GM18499 (cell line): ENCODE data around the gene FANCI.

Experiments
- ATAC-seq: cut with Tn5 transposase; IDR thresholded peaks from one replicate; pipeline ENCODE4 v1.9.1; 2021; ENCODE audit warnings: moderate number of reproducible peaks; ENCODE audit not compliant: insufficient read depth, unreplicated experiment

FANCI gene

DNA sequence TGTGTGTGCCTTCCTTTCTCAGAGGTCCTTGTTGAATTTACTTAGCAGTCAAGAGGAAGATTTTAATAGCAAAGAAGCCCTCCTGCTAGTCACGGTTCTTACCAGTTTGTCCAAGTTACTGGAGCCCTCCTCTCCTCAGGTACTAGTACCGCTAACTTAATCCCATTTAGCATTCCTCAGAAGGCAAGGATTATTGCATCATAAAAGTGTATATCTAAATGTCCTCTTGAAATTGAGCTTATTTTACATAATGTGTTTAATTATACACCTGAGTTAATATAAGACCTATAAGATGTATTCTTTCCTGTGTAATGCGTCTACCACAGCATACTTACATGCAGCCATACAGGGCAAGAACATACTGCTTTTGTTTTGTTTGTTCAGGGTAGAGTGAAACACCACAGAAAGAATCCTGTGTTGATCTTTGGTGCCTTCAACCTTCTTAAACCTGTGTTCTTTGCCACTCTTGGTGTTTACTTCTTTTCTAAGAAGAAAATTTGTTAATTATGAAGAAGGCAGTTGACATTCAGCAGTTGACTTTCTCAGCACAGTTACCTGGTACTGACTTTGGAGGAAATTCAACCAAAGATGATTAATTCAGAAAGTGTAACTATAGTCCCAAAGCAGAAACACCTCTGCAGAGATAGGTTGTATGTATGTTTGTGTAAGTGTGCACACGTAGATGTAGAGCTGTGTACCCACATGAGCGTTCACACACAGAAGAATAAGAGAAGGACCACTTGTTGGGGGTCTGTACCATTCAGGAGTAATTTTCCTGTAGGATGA is 57.7 kb downstream of the FANCI start:
- no peak for ATAC-seq

- ATAC-seq: no peak
Observed at GRCh38 chr15:89303986-89304385, 60.2 kb downstream of the FANCI start.

- ATAC-seq: no peak
Observed at GRCh38 chr15:89305395-89305794, 61.6 kb downstream of the FANCI start.

DNA sequence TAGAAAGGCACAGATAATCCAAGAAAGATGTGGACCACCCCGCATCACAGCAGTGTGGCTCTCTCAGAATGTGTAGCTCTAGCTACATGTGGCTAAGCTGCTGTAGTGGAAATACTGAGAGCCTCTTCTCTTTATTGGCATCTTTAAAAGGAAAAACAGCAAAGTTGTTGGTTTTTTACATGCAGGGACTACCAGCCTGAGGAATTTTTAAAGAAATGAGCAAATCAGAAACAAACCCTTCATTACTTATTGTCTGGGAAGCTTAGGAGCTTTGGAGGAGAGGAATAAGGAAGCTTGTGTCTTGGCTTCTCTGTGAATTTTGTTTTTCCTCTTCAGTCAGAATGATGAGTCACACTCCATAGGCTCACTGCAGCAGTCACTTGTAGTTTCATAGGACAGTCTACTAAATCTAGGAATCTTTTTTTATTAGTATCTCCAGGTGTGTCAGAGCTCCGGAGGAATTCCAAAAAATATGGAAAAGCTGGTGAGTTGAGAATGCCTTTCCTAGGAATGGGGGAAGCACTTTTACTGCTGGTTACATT is 63.3 kb downstream of the FANCI start:
- ATAC-seq: no peak

GRCh38 chr15:89307791-89308190 is 64.0 kb downstream of the FANCI start:
- ATAC-seq: no peak

GRCh38 chr15:89308236-89308635 is 64.5 kb downstream of the FANCI start:
- no peak for ATAC-seq

GRCh38 chr15:89309993-89310392 is 66.2 kb downstream of the FANCI start:
- no peak for ATAC-seq

- ATAC-seq: no peak
Observed at GRCh38 chr15:89315375-89315929, 71.7 kb downstream of the FANCI start.

- no peak for ATAC-seq
Observed at GRCh38 chr15:89316504-89316903, 72.7 kb downstream of the FANCI start.

GRCh38 chr15:89317186-89317720 is 73.5 kb downstream of the FANCI start:
- ATAC-seq: no peak

DNA sequence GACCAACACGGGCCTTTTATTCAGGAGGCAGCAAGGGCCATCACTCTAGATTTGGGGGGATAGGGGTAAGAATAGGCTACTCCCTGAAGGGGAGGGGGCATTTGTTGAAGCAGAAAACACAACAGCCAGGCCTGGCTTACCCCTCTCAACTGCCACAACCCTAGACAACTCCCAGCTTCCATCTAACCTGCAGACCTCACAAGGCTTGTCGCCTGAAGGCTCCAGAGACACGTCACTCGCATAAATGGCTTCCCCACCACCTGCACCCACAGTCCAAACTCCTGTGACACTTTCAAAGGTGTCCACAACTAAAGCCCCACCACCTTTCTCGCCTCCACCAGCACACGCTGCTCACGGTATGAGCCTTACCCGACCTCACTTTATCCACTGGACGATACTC is 75.9 kb downstream of the FANCI start:
- no peak for ATAC-seq

DNA sequence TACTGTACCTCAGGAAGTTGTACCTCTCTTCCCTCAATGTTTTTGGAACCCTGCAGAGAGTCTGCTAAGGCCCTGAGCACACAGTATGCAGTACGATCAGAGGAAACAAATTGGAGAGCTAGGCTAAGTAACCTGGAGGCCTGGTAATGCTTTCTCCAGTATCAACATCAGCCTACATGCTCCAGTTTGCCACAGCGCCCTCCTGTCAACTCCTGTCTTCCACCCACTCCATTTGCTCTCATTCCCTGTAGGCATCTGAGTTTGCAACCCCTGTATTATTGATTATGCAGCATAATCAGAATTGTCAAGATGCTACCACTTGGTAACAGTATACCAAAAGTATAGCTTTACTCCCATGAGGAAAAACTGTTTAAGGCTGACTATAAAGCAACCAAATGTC is 76.4 kb downstream of the FANCI start:
- no peak for ATAC-seq

DNA sequence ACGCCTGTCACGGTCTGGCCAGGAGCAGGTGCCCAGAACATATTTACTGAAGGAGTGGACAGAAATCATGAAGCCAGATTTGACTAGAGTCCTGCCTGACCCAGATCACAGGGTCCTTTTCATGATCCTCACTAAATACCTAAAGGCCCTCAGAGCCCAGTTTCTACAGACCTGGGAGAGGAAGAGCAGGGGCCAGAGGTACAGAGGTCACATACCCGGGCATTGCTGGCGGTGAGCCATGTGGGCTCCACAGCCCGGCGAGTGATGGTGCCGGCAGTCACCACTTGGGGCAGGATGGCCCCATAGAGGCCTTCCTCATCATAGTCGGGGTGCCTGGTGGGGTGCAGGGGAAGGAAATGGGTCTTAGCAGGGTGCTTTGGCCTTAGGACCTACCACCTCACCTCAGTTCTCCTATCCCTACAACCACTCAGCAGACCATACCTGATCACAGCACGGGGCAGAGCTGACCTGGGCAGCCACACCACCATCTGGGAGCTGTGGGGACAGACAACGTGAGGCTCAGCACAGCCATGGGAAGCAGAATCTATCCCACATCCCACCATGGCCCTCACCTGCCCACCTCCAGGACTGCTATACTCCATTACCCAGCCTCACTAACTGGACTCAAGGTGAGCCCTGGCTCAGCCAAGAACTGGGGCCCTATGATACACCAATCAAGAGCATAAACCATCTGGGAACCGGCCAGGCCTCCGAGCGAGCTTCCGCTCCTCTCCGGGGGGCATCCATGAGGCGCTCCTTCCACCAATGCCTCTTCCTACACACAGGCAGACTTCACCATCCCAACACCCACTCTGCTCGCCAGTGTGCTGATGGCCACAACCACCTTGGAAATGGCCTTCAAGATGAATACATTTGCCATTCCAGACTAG is 78.0 kb downstream of the FANCI start:
- ATAC-seq: no peak

GRCh38 chr15:89322822-89323221 is 79.0 kb downstream of the FANCI start:
- ATAC-seq: no peak

GRCh38 chr15:89323825-89324224 is 80.0 kb downstream of the FANCI start:
- no peak for ATAC-seq

GRCh38 chr15:89325039-89325803 is 81.4 kb downstream of the FANCI start:
- no peak for ATAC-seq

DNA sequence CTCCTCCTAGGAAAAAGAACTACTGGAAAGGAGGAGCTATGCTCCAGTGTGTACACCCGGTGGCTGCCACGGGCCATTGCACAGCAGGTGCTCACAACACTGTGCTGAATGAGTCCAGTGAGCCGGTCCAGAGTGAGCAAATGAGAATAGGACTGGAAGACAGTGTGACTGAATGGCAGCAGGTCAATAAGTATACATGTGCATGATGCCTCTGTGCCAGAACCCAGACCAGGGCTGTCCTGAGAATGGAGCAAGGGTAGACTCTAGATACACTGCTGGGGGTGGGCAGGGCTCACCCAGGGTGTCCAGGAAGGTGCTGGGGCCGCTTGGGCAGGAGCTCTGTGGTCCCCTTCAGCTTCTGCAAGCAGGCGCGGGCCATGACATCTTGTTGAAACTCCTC is 82.5 kb downstream of the FANCI start:
- no peak for ATAC-seq

DNA sequence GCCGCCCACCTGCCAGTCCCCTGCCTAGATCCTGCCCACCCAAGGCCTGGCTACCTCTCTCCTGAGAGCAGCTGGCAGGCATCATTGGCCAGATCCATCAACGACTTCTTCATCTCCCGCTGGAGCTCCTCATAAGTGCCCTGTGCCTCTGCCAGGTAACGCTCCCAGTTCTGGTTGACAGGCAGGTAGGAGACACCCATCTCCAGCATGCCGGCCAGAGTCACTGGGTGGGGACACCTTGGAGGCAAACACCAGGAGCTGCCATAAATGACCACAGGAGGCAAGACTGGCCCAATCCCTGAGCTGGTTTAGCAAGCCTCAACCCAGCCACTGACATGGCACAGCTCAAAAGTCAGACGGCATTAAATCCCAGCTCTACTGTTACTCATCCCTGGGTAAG is 83.3 kb downstream of the FANCI start:
- no peak for ATAC-seq

DNA sequence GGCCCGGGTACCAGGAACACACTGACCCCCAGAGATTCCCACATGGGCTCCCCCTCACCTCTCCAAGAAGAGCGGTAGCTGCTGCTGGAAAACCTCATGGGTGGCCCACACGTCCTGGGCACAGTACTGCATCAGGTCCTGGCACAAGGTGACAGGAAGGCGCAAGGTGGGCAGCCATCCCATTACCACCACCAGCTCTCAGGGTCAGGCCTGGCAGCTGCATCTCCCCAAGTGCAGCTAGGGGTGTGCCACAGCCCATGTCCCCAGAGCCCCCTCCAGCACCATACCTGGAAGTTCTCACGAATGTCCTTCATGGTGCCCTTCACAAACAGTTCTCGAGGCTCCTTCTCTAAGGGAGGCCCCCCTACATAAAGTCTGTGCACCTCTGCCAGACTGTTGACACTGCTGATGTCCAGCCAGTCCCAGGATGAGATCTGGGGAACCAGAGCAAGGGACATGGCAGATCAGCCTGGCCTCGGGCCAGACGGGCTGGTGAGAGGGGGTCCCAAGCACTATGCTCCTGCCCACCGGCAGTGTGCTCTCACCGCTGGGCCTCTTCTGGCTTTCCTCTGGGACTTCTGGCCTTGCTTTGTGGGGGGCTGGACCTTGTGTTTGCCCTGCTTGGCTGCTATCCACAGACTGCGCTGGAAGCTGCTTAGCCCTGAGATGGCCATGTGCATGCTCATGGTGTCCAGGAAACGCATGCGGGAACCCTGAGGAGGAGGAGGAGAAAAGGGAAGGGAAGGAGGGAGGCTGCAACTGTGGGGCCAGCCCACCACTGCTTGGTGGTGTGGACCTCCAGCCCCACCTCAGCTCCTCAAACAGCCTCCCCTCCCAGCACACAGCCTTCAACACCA is 84.8 kb downstream of the FANCI start:
- no peak for ATAC-seq
